Stimulated activated CD8-positive, alpha-beta memory T cell treated with anti-CD3 and anti-CD28 coated beads, Interleukin-12 subunit alpha, Interleukin-12 subunit beta, amount 100 ng/mL, for 1 hour (primary cell): ENCODE measurements around the gene SERPINA12.

Source experiments
- DNase-seq: peaks from one replicate; pipeline ENCODE4 v3.0.0-alpha.2; 2020; ENCODE audit warnings: low read depth

Gene SERPINA12

GRCh38 chr14:94465042-94465441 is 44.2 kb downstream of the SERPINA12 start:
- no peak for DNase-seq

- no peak for DNase-seq
These were observed 45.0 kb downstream of the SERPINA12 start for GRCh38 chr14:94464290-94464689.

- DNase-seq = no peak
These were observed 46.3 kb downstream of the SERPINA12 start for GRCh38 chr14:94462763-94463572.

GRCh38 chr14:94462219-94462551 is 47.1 kb downstream of the SERPINA12 start:
- no peak for DNase-seq

- no peak for DNase-seq
These were observed 47.6 kb downstream of the SERPINA12 start for GRCh38 chr14:94461526-94462218.

GRCh38 chr14:94460631-94461416 is 48.4 kb downstream of the SERPINA12 start:
- no peak for DNase-seq

GRCh38 chr14:94458558-94459205 is 50.6 kb downstream of the SERPINA12 start:
- DNase-seq = no peak

- DNase-seq = no peak
These were observed 51.2 kb downstream of the SERPINA12 start for GRCh38 chr14:94458096-94458495.

GRCh38 chr14:94455928-94456327 is 53.3 kb downstream of the SERPINA12 start:
- no peak for DNase-seq

- no peak for DNase-seq
These were observed 57.4 kb downstream of the SERPINA12 start for GRCh38 chr14:94451826-94452225.

- DNase-seq = no peak
These were observed 58.0 kb downstream of the SERPINA12 start for GRCh38 chr14:94451091-94451771.

- DNase-seq = no peak
These were observed 58.6 kb downstream of the SERPINA12 start for GRCh38 chr14:94450722-94451090.

GRCh38 chr14:94449930-94450329 is 59.3 kb downstream of the SERPINA12 start:
- DNase-seq = no peak

- no peak for DNase-seq
These were observed 61.0 kb downstream of the SERPINA12 start for GRCh38 chr14:94448071-94448808.

- no peak for DNase-seq
These were observed 62.1 kb downstream of the SERPINA12 start for GRCh38 chr14:94447206-94447605.

- DNase-seq = no peak
These were observed 63.1 kb downstream of the SERPINA12 start for GRCh38 chr14:94446126-94446525.

- DNase-seq = no peak
These were observed 64.3 kb downstream of the SERPINA12 start for GRCh38 chr14:94445003-94445402.

- no peak for DNase-seq
These were observed 67.6 kb downstream of the SERPINA12 start for GRCh38 chr14:94441531-94442205.

- DNase-seq = no peak
These were observed 68.1 kb downstream of the SERPINA12 start for GRCh38 chr14:94441130-94441529.

GRCh38 chr14:94439453-94440057 is 69.7 kb downstream of the SERPINA12 start:
- DNase-seq = no peak
